A549 treated with CORT108297 at 1 μM for 4 hours (cell line): ENCODE measurements around the gene USP17L28. TPM values are rescaled to one million over a fixed set of nuclear protein-coding genes. Genes with fewer than 3 reads are reported as not detected.

Experiments used
- total RNA-seq: library from RNA; stranded (reverse); fragments of 200-300 nt; extraction: Qiagen RNA extraction; gene quantifications from 5 replicates; pipeline ENCODE4 v1.2.3, GENCODE V29; 2022

USP17L28 gene
- total RNA-seq = not detected in 5 replicates

GRCh38 chr4:9348593-9348992, at the start of gene USP17L28:
TSS of gene USP17L28 (plus strand) at chr4:9348893. CDS start at chr4:9348893, 0 bp downstream.

DNA sequence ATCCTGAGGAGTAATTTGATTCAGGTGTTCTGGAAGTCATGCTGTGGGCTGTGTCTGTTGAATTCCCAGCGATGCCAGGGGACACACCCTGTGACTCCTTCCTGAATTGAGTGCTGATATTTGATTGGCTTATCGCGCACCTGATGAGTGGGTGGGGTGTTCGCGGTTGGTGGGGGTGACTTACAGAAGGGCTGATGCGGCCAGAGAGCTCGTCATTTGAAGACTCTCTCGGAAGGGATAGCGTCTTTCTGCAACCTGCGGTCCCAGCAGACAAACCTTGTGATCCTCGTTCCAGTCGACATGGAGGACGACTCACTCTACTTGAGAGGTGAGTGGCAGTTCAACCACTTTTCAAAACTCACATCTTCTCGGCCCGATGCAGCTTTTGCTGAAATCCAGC, 23.8 kb upstream of the USP17L28 start, which contains the start of gene USP17L24:
Gene USP17L24 (plus strand): TSS at position 301 of the 400 bp plus-strand sequence. CDS start 0 bp downstream, at position 301.

DNA sequence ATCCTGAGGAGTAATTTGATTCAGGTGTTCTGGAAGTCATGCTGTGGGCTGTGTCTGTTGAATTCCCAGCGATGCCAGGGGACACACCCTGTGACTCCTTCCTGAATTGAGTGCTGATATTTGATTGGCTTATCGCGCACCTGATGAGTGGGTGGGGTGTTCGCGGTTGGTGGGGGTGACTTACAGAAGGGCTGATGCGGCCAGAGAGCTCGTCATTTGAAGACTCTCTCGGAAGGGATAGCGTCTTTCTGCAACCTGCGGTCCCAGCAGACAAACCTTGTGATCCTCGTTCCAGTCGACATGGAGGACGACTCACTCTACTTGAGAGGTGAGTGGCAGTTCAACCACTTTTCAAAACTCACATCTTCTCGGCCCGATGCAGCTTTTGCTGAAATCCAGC, 19.1 kb upstream of the USP17L28 start, which contains the start of gene USP17L25:
Gene USP17L25 (plus strand): TSS at position 301 of the 400 bp plus-strand sequence. CDS start 0 bp downstream, at position 301.

GRCh38 chr4:9334358-9334757, 14.3 kb upstream of the USP17L28 start, which contains the start of gene USP17L26:
TSS of gene USP17L26 (plus strand) at chr4:9334658. CDS start at chr4:9334658, 0 bp downstream.

DNA sequence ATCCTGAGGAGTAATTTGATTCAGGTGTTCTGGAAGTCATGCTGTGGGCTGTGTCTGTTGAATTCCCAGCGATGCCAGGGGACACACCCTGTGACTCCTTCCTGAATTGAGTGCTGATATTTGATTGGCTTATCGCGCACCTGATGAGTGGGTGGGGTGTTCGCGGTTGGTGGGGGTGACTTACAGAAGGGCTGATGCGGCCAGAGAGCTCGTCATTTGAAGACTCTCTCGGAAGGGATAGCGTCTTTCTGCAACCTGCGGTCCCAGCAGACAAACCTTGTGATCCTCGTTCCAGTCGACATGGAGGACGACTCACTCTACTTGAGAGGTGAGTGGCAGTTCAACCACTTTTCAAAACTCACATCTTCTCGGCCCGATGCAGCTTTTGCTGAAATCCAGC, 9.6 kb upstream of the USP17L28 start, which contains the start of gene USP17L5:
Gene USP17L5 (plus strand): TSS at position 301 of the 400 bp plus-strand sequence. CDS start 0 bp downstream, at position 301.

DNA sequence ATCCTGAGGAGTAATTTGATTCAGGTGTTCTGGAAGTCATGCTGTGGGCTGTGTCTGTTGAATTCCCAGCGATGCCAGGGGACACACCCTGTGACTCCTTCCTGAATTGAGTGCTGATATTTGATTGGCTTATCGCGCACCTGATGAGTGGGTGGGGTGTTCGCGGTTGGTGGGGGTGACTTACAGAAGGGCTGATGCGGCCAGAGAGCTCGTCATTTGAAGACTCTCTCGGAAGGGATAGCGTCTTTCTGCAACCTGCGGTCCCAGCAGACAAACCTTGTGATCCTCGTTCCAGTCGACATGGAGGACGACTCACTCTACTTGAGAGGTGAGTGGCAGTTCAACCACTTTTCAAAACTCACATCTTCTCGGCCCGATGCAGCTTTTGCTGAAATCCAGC, 4.8 kb upstream of the USP17L28 start, which contains the start of gene USP17L27:
Gene USP17L27 (plus strand): TSS at position 301 of the 400 bp plus-strand sequence. CDS start 0 bp downstream, at position 301.

GRCh38 chr4:9353338-9353737, 4.6 kb downstream of the USP17L28 start, which contains the start of gene USP17L29:
TSS of gene USP17L29 (plus strand) at chr4:9353638. CDS start at chr4:9353638, 0 bp downstream.

GRCh38 chr4:9362829-9363228, 14.1 kb downstream of the USP17L28 start, which contains the start of gene USP17L30:
TSS of gene USP17L30 (plus strand) at chr4:9363129. CDS start at chr4:9363129, 0 bp downstream.

Other genes with a start within 250 kb of the USP17L28 start
- not detected in 5 replicates for gene FAM90A26, start 178.5 kb upstream of the USP17L28 start, total RNA-seq
- not detected in 5 replicates for gene USP17L10, start 138.2 kb upstream of the USP17L28 start, total RNA-seq
- gene USP17L11, start 133.5 kb upstream of the USP17L28 start, total RNA-seq = not detected in 5 replicates
- gene USP17L12, start 128.7 kb upstream of the USP17L28 start, total RNA-seq = not detected in 5 replicates
- gene USP17L13, start 124.0 kb upstream of the USP17L28 start, total RNA-seq = not detected in 5 replicates
- gene USP17L15, start 114.5 kb upstream of the USP17L28 start, total RNA-seq = not detected in 5 replicates
- not detected in 5 replicates for gene USP17L17, start 105.0 kb upstream of the USP17L28 start, total RNA-seq
- gene USP17L18, start 100.3 kb upstream of the USP17L28 start, total RNA-seq = not detected in 5 replicates
- not detected in 5 replicates for gene USP17L19, start 95.5 kb upstream of the USP17L28 start, total RNA-seq
- not detected in 5 replicates for gene USP17L20, start 90.8 kb upstream of the USP17L28 start, total RNA-seq
- not detected in 5 replicates for gene USP17L21, start 86.0 kb upstream of the USP17L28 start, total RNA-seq
- not detected in 5 replicates for gene USP17L22, start 81.3 kb upstream of the USP17L28 start, total RNA-seq
- gene USP17L24, start 23.7 kb upstream of the USP17L28 start, total RNA-seq = not detected in 5 replicates
- not detected in 5 replicates for gene USP17L25, start 19.0 kb upstream of the USP17L28 start, total RNA-seq
- not detected in 5 replicates for gene USP17L26, start 14.2 kb upstream of the USP17L28 start, total RNA-seq
- gene USP17L5, start 9.5 kb upstream of the USP17L28 start, total RNA-seq = not detected in 5 replicates
- not detected in 5 replicates for gene USP17L27, start 4.7 kb upstream of the USP17L28 start, total RNA-seq
- not detected in 5 replicates for gene USP17L29, start 4.7 kb downstream of the USP17L28 start, total RNA-seq
- not detected in 5 replicates for gene USP17L30, start 14.2 kb downstream of the USP17L28 start, total RNA-seq
- not detected in 5 replicates for gene DEFB131A, start 95.5 kb downstream of the USP17L28 start, total RNA-seq